ENCODE measurements around the gene CTBP2.

Gene CTBP2

DNA sequence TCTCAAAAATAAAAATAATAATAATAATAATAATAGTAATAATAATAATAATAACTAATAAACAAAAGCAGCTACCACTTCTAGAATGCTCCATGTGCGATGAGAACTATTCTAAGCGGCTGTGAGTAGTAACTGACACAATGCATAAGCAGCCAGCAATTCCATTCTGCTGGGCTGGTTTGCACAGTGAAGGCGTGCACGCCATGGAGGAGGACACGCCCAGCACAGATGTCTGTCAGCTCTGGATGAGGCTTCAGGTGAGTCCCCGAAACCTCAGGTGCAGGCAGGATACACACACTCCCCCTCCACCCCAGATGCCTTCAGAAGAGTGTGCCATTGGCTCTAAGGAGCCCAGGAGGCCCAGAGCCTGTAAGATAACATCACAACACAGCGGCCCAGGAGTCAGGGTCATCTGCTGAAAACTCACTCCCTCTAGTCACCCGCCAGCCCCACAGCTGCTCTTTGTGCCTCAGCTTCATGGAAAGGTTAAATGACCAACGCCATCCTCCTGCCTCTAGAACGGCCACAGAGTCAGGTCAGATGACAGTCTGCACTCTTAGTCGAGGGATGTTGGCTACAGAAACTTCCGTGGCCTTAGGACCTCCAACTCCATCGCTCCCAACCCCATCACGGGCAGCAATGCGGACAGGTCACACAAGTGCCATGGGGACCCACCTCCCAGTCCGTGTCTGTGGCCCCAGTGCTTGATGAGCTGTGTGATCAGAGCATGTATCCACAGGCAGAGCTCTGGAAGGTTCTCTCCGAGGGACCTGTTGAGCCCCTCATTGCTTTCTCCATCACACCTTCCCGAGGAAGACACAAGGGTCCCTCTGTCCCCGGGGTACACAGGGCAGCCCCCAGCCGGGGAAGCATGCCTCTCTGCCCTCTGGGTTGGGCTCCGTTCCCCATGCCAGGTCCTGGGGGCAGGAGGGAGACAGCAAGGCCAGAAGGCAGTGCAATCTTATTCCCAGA is 103.9 kb downstream of the CTBP2 start:
- TF ChIP-seq, protein P1, sequence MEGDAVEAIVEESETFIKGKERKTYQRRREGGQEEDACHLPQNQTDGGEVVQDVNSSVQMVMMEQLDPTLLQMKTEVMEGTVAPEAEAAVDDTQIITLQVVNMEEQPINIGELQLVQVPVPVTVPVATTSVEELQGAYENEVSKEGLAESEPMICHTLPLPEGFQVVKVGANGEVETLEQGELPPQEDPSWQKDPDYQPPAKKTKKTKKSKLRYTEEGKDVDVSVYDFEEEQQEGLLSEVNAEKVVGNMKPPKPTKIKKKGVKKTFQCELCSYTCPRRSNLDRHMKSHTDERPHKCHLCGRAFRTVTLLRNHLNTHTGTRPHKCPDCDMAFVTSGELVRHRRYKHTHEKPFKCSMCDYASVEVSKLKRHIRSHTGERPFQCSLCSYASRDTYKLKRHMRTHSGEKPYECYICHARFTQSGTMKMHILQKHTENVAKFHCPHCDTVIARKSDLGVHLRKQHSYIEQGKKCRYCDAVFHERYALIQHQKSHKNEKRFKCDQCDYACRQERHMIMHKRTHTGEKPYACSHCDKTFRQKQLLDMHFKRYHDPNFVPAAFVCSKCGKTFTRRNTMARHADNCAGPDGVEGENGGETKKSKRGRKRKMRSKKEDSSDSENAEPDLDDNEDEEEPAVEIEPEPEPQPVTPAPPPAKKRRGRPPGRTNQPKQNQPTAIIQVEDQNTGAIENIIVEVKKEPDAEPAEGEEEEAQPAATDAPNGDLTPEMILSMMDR (IDR thresholded peaks at IDR 0.05): no peak
- peaks cover 57% of the 10 kb centered on the region for H3K36me3 Mint-ChIP-seq (ENCODE audit: low read depth)
- peak overlapping the region; percentile 100 for H3K27ac Mint-ChIP-seq
- peaks cover 11% of the 10 kb centered on the region for H3K27me3 Mint-ChIP-seq (ENCODE audit: low read depth, poor library complexity)
- H3K4me3 Mint-ChIP-seq: peak overlapping the region; percentile 57
- no peak for DNase-seq
- no peaks in the 10 kb centered on the region for H3K9me3 Mint-ChIP-seq
- peaks cover 100% of the 10 kb centered on the region for H3K4me1 Mint-ChIP-seq

- H3K27me3 Mint-ChIP-seq (ENCODE audit: low read depth, poor library complexity): peaks cover 11% of the 10 kb centered on the region
- H3K36me3 Mint-ChIP-seq (ENCODE audit: low read depth): peaks cover 62% of the 10 kb centered on the region
- no peak for DNase-seq
- H3K4me1 Mint-ChIP-seq: peaks cover 98% of the 10 kb centered on the region
- TF ChIP-seq, protein P1 (IDR thresholded peaks at IDR 0.05): no peak
- H3K27ac Mint-ChIP-seq: peak overlapping the region; percentile 98
- H3K4me3 Mint-ChIP-seq: peak overlapping the region; percentile 67
- H3K9me3 Mint-ChIP-seq: no peaks in the 10 kb centered on the region
Observed at GRCh38 chr10:125055446-125055845, 104.9 kb downstream of the CTBP2 start.

DNA sequence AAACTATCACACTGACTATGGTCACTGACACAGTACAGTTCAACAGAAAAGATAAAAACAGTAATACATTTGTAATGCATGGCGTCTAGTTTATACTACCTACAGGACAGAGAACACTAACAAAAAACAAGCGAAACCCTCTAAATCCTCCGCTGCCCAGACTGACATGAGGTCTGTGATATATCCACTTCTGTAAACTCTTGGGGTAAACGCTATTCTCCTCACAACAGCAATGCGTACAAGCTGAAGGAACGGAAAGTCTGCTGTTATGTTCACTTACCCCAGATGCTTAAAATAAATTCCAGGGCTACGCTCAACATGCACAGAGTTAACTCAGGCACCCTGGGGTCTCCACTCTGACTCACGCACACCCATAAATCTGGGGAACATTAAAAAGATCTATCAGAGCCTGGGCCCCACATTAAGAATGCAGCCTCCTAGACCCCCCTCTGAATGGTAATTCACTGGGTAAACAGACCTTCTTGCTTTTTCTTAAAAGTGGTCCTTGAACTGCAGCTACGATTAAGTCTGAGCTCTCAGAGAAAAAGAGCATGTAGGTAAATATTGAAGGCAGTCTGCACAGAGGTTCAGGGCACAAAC is 105.6 kb downstream of the CTBP2 start:
- Mint-ChIP-seq H3K27me3 (ENCODE audit: low read depth, poor library complexity) (peaks cover 11% of the 10 kb centered on the region), H3K4me3 (peak overlapping the region; percentile 67), H3K27ac (peak overlapping the region; percentile 98), H3K36me3 (ENCODE audit: low read depth) (peaks cover 60% of the 10 kb centered on the region), H3K9me3 (no peaks in the 10 kb centered on the region), H3K4me1 (peaks cover 98% of the 10 kb centered on the region)
- TF ChIP-seq, protein P1 (IDR thresholded peaks at IDR 0.05): no peak
- no peak for DNase-seq

DNA sequence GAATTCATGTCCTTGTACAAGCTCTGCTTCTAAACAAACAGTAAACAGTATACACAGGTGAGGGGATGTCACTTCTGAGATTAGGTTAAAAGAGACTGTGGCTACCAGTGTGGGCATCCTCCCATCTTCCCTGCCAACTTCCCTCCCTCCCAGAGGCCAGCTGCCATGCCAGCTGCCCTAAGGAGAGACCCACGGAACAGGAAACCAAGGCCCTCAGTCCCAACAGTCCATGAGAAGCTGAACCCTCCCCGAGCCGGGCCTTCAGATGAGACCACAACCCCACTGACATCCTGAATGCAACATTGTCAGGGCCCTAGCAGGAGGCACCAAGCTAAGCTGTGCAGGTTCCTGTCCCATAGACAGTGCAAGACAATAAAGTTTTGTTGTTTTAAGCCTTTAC is 106.1 kb downstream of the CTBP2 start:
- H3K27me3 Mint-ChIP-seq (ENCODE audit: low read depth, poor library complexity): peaks cover 11% of the 10 kb centered on the region
- H3K4me3 Mint-ChIP-seq: no peak overlapping the region
- H3K9me3 Mint-ChIP-seq: no peaks in the 10 kb centered on the region
- H3K4me1 Mint-ChIP-seq: peaks cover 98% of the 10 kb centered on the region
- TF ChIP-seq, protein P1 (IDR thresholded peaks at IDR 0.05): no peak
- peaks cover 55% of the 10 kb centered on the region for H3K36me3 Mint-ChIP-seq (ENCODE audit: low read depth)
- H3K27ac Mint-ChIP-seq: peak overlapping the region; percentile 98
- DNase-seq: no peak

GRCh38 chr10:125052146-125052545 is 108.2 kb downstream of the CTBP2 start:
- H3K9me3 Mint-ChIP-seq: no peaks in the 10 kb centered on the region
- no peak for DNase-seq
- no peak overlapping the region for H3K4me3 Mint-ChIP-seq
- peaks cover 96% of the 10 kb centered on the region for H3K4me1 Mint-ChIP-seq
- peaks cover 48% of the 10 kb centered on the region for H3K36me3 Mint-ChIP-seq (ENCODE audit: low read depth)
- TF ChIP-seq, protein P1 (IDR thresholded peaks at IDR 0.05): no peak
- H3K27me3 Mint-ChIP-seq (ENCODE audit: low read depth, poor library complexity): peaks cover 3% of the 10 kb centered on the region
- H3K27ac Mint-ChIP-seq: peak overlapping the region; percentile 87

Data from nephron progenitor cell (in vitro differentiated cells).